A673 (cell line): Measurements from ENCODE around the gene PSMB8.

Experiments used
- EZH2 ChIP-seq: fragments of 200-600 bp; sonication (generic); IDR thresholded peaks from 2 replicates; pipeline ENCODE4 v1.6.1; 2017; ENCODE audit warnings: borderline replicate concordance, low read depth, mild to moderate bottlenecking, mixed read lengths, antibody characterized with exemption, low read length; ENCODE audit not compliant: poor library complexity, severe bottlenecking
- TF ChIP-seq, protein P1 (sequence below): fragments of 300-800, 200-600 bp; sonication (generic); conservative IDR thresholded peaks from 2 replicates; pipeline ENCODE4 v1.5.1; 2017; ENCODE audit warnings: low read depth, mild to moderate bottlenecking, antibody characterized with exemption, low read length, moderate library complexity, mixed read lengths

DNA sequence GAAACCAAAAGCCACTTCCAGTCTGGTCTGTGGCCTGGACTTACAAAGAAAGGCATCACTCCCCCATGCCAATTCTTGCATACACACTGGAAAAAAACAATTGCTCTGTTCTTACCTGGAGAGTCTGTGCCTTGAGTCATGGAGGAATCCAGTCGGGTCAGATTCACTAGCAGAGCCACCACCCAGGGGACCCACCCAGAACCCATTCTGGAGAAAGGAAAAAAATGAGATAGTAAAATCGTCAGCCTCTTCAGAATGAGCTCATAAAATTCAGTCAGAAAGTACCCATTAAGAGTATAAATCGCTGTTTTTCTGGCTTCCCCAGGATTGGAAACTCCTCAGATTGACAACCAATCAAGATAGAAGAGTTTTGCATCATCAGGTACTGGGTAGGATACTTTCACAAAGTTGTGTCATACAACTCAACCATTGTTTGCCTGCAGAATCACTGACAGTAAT, 27.1 kb downstream of the PSMB8 start, which contains the start of gene HLA-DOB:
- TF ChIP-seq, protein P1, sequence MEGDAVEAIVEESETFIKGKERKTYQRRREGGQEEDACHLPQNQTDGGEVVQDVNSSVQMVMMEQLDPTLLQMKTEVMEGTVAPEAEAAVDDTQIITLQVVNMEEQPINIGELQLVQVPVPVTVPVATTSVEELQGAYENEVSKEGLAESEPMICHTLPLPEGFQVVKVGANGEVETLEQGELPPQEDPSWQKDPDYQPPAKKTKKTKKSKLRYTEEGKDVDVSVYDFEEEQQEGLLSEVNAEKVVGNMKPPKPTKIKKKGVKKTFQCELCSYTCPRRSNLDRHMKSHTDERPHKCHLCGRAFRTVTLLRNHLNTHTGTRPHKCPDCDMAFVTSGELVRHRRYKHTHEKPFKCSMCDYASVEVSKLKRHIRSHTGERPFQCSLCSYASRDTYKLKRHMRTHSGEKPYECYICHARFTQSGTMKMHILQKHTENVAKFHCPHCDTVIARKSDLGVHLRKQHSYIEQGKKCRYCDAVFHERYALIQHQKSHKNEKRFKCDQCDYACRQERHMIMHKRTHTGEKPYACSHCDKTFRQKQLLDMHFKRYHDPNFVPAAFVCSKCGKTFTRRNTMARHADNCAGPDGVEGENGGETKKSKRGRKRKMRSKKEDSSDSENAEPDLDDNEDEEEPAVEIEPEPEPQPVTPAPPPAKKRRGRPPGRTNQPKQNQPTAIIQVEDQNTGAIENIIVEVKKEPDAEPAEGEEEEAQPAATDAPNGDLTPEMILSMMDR = no peak
- no peak for TF ChIP-seq EZH2
